Central memory CD8-positive, alpha-beta T cell (primary cell): ENCODE results near the gene GPR137C.

Experiments
- ATAC-seq: fragments of 150-1000 bp; cut with Tn5 transposase; replicated peaks from 2 replicates; pipeline ENCODE4 v1.10.0; 2022; ENCODE audit warnings: mild to moderate bottlenecking, moderate FRiP score, moderate number of reproducible peaks; ENCODE audit not compliant: poor library complexity, severe bottlenecking; ENCODE audit errors: extremely low read depth
- DNase-seq, 2 donors: peaks; one replicate each; pipeline ENCODE4 v3.0.0; 2021; ENCODE audit warnings: low spot score in 2 of 2
- H3K27ac Mint-ChIP-seq: one replicate; pipeline ENCODE4 v1.8.0; 2022; ENCODE audit warnings: low read depth, mild to moderate bottlenecking, moderate library complexity, mixed read lengths
- H3K27me3 Mint-ChIP-seq: one replicate; pipeline ENCODE4 v1.8.0; 2022; ENCODE audit warnings: mixed read lengths
- H3K36me3 Mint-ChIP-seq: one replicate; pipeline ENCODE4 v1.8.0; 2022; ENCODE audit warnings: mild to moderate bottlenecking, moderate library complexity, mixed read lengths; ENCODE audit not compliant: insufficient read depth
- H3K4me1 Mint-ChIP-seq: one replicate; pipeline ENCODE4 v1.8.0; 2022; ENCODE audit warnings: mixed read lengths
- H3K4me3 Mint-ChIP-seq: one replicate; pipeline ENCODE4 v1.8.0; 2022; ENCODE audit warnings: mild to moderate bottlenecking, moderate library complexity, mixed read lengths
- H3K9me3 Mint-ChIP-seq: one replicate; pipeline ENCODE4 v1.8.0; 2022; ENCODE audit warnings: mixed read lengths

GPR137C gene

GRCh38 chr14:52596320-52596719 is 43.7 kb downstream of the GPR137C start:
- no peak for ATAC-seq

GRCh38 chr14:52596861-52597260 is 44.2 kb downstream of the GPR137C start:
- ATAC-seq = no peak
- H3K4me3 Mint-ChIP-seq = no peak overlapping the region
- no peak for DNase-seq
- no peaks in the 10 kb centered on the region for H3K4me1 Mint-ChIP-seq
- H3K9me3 Mint-ChIP-seq = peaks cover 7% of the 10 kb centered on the region
- H3K27ac Mint-ChIP-seq = no peak overlapping the region
- H3K36me3 Mint-ChIP-seq = no peaks in the 10 kb centered on the region
- H3K27me3 Mint-ChIP-seq = peaks cover 15% of the 10 kb centered on the region

More at GRCh38 chr14:52596320-52596719, 43.7 kb downstream of the GPR137C start:
- Mint-ChIP-seq H3K4me1 (no peaks in the 10 kb centered on the region), H3K4me3 (no peak overlapping the region), H3K27me3 (peaks cover 15% of the 10 kb centered on the region), H3K36me3 (no peaks in the 10 kb centered on the region), H3K27ac (no peak overlapping the region), H3K9me3 (peaks cover 10% of the 10 kb centered on the region)
- DNase-seq = no peak

- ATAC-seq (no peak), DNase-seq (no peak)
- Mint-ChIP-seq H3K36me3 (no peaks in the 10 kb centered on the region), H3K27ac (no peak overlapping the region), H3K9me3 (peaks cover 7% of the 10 kb centered on the region), H3K27me3 (peaks cover 15% of the 10 kb centered on the region), H3K4me3 (no peak overlapping the region), H3K4me1 (no peaks in the 10 kb centered on the region)
Observed at GRCh38 chr14:52598568-52598967, 45.9 kb downstream of the GPR137C start.

GRCh38 chr14:52599974-52600373 is 47.3 kb downstream of the GPR137C start:
- Mint-ChIP-seq H3K9me3 (peaks cover 7% of the 10 kb centered on the region), H3K36me3 (no peaks in the 10 kb centered on the region), H3K27ac (no peak overlapping the region), H3K27me3 (peaks cover 15% of the 10 kb centered on the region), H3K4me3 (no peak overlapping the region), H3K4me1 (no peaks in the 10 kb centered on the region)
- DNase-seq (no peak), ATAC-seq (no peak)

- no peak overlapping the region for H3K27ac Mint-ChIP-seq
- no peaks in the 10 kb centered on the region for H3K4me1 Mint-ChIP-seq
- no peaks in the 10 kb centered on the region for H3K9me3 Mint-ChIP-seq
- no peaks in the 10 kb centered on the region for H3K36me3 Mint-ChIP-seq
- peaks cover 20% of the 10 kb centered on the region for H3K27me3 Mint-ChIP-seq
- no peak for ATAC-seq
- H3K4me3 Mint-ChIP-seq = no peak overlapping the region
- no peak for DNase-seq
Observed at GRCh38 chr14:52602131-52602530, 49.5 kb downstream of the GPR137C start.

GRCh38 chr14:52607061-52607460 is 54.4 kb downstream of the GPR137C start:
- Mint-ChIP-seq H3K9me3 (no peaks in the 10 kb centered on the region), H3K27ac (no peak overlapping the region), H3K27me3 (peaks cover 11% of the 10 kb centered on the region), H3K4me1 (no peaks in the 10 kb centered on the region), H3K4me3 (no peak overlapping the region), H3K36me3 (no peaks in the 10 kb centered on the region)
- ATAC-seq (no peak), DNase-seq (no peak)

GRCh38 chr14:52609445-52610044 is 56.9 kb downstream of the GPR137C start:
- Mint-ChIP-seq H3K4me3 (no peak overlapping the region), H3K27me3 (peaks cover 24% of the 10 kb centered on the region), H3K9me3 (no peaks in the 10 kb centered on the region), H3K4me1 (no peaks in the 10 kb centered on the region), H3K27ac (no peak overlapping the region), H3K36me3 (no peaks in the 10 kb centered on the region)
- ATAC-seq (no peak), DNase-seq (no peak)

- Mint-ChIP-seq H3K27ac (no peak overlapping the region), H3K4me3 (no peak overlapping the region), H3K27me3 (peaks cover 30% of the 10 kb centered on the region), H3K9me3 (no peaks in the 10 kb centered on the region), H3K4me1 (no peaks in the 10 kb centered on the region), H3K36me3 (no peaks in the 10 kb centered on the region)
- ATAC-seq (no peak), DNase-seq (no peak)
Observed at GRCh38 chr14:52610187-52610586, 57.6 kb downstream of the GPR137C start.

- no peak overlapping the region for H3K4me3 Mint-ChIP-seq
- peaks cover 23% of the 10 kb centered on the region for H3K27me3 Mint-ChIP-seq
- DNase-seq (no peak), ATAC-seq (no peak)
- no peak overlapping the region for H3K27ac Mint-ChIP-seq
- no peaks in the 10 kb centered on the region for H3K9me3 Mint-ChIP-seq
- H3K4me1 Mint-ChIP-seq = no peaks in the 10 kb centered on the region
- no peaks in the 10 kb centered on the region for H3K36me3 Mint-ChIP-seq
Observed at GRCh38 chr14:52618602-52619001, 66.0 kb downstream of the GPR137C start.

GRCh38 chr14:52619687-52620086 is 67.1 kb downstream of the GPR137C start:
- Mint-ChIP-seq H3K4me1 (no peaks in the 10 kb centered on the region), H3K9me3 (no peaks in the 10 kb centered on the region), H3K4me3 (no peak overlapping the region), H3K36me3 (no peaks in the 10 kb centered on the region), H3K27me3 (peaks cover 15% of the 10 kb centered on the region), H3K27ac (no peak overlapping the region)
- no peak for DNase-seq
- ATAC-seq = no peak

- peak overlapping the region; percentile 2 for H3K27ac Mint-ChIP-seq
- H3K4me1 Mint-ChIP-seq = no peaks in the 10 kb centered on the region
- DNase-seq (no peak), ATAC-seq (no peak)
- H3K4me3 Mint-ChIP-seq = no peak overlapping the region
- H3K36me3 Mint-ChIP-seq = peaks cover 13% of the 10 kb centered on the region
- H3K9me3 Mint-ChIP-seq = peaks cover 8% of the 10 kb centered on the region
- no peaks in the 10 kb centered on the region for H3K27me3 Mint-ChIP-seq
Observed at GRCh38 chr14:52640137-52640536, 87.5 kb downstream of the GPR137C start.

GRCh38 chr14:52641745-52642144 is 89.1 kb downstream of the GPR137C start:
- ATAC-seq = no peak
- no peak overlapping the region for H3K4me3 Mint-ChIP-seq
- no peak for DNase-seq
- no peak overlapping the region for H3K27ac Mint-ChIP-seq
- no peaks in the 10 kb centered on the region for H3K4me1 Mint-ChIP-seq
- H3K27me3 Mint-ChIP-seq = no peaks in the 10 kb centered on the region
- peaks cover 8% of the 10 kb centered on the region for H3K9me3 Mint-ChIP-seq
- H3K36me3 Mint-ChIP-seq = peaks cover 29% of the 10 kb centered on the region

GRCh38 chr14:52649511-52649910 is 96.9 kb downstream of the GPR137C start:
- Mint-ChIP-seq H3K27ac (no peak overlapping the region), H3K4me1 (no peaks in the 10 kb centered on the region), H3K36me3 (peaks cover 49% of the 10 kb centered on the region), H3K9me3 (no peaks in the 10 kb centered on the region), H3K27me3 (no peaks in the 10 kb centered on the region), H3K4me3 (no peak overlapping the region)
- no peak for ATAC-seq
- DNase-seq = no peak
